PC-3 (cell line): ENCODE measurements around the gene CD81.

Source experiments
- CTCF ChIP-seq: fragments of 300-600 bp; sonication (generic); conservative IDR thresholded peaks from 2 replicates; pipeline ENCODE4 v1.5.1; 2017; ENCODE audit warnings: antibody characterized with exemption, low read depth, mild to moderate bottlenecking, low read length
- EZH2phosphoT487 ChIP-seq: fragments of 300-600 bp; sonication (generic); IDR thresholded peaks from 2 replicates; pipeline ENCODE4 v1.6.1; 2018; ENCODE audit warnings: mild to moderate bottlenecking, antibody characterized with exemption, low read length, borderline replicate concordance

DNA sequence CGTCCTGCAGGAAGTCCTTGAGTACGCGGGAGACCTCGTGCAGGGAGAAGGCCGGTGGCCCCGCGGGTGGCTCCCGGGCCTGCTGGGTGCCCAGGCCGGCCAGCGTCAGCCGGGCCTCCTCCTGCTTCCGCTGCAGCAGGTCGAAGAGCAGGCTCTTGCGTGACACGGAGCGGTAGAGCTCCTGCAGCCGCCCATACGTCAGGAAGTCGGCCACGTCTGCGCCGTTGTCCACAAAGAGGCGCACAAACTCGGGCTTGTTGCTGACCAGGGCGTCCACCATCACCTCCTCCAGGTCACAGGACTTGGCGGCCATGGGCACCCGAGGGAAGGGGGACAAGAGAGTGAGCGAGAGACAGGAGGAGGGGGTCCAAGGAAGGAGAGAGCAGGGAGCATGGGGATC is 38.1 kb downstream of the CD81 start:
- no peak for TF ChIP-seq EZH2phosphoT487
- TF ChIP-seq CTCF = no peak
